ENCODE data around the gene PDCD4.

Gene PDCD4

DNA sequence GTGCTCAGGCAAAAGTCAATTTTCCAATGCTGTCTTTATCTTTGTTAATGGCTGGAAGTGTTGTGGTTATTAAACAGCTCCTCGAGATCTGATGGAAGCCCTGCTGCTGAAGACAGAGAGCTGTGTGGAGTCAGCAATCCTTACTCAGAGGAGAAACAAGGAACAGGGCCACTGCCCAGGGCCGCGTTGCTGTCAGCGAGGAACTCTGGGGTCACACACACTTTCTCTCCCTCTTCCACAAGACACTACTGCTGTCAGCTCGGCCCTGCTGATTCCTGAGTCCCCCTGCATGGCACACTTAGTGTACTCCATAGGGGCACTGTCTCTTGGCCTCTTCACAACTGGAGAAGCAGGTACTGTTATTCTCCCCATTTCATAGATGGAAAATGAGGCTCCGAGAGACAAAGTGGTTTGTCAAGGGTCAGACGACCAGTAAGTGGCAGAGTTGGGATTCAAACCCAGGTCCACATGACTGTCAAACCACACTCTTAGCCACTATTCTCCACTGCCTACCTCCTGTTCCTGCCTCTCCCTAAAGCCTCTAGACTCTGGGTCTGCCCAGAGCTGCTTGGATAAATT is 29.3 kb upstream of the PDCD4 start:
- no peak for DNase-seq (ENCODE audit: low read depth in 2 of 2)

DNA sequence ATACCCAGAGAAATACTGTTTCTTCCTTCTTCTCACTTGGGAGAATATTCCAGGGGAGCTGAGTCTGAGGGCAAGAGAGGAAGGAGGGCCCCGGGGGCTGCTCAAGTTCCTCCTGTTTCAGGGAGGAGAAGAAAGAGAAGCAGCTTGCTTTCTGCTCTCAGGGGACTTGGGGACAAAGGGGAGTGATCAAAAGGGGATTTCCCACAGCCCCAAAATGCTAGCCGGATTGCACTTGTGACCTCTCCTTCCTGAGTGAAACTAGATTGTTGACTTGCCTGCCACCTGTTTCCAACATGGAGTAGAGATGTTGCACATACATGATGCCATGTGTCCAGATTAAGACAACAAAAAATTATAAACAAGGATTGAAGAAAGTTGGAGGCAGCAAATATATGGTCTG is 28.7 kb upstream of the PDCD4 start:
- no peak for DNase-seq (ENCODE audit: low read depth in 2 of 2)

DNA sequence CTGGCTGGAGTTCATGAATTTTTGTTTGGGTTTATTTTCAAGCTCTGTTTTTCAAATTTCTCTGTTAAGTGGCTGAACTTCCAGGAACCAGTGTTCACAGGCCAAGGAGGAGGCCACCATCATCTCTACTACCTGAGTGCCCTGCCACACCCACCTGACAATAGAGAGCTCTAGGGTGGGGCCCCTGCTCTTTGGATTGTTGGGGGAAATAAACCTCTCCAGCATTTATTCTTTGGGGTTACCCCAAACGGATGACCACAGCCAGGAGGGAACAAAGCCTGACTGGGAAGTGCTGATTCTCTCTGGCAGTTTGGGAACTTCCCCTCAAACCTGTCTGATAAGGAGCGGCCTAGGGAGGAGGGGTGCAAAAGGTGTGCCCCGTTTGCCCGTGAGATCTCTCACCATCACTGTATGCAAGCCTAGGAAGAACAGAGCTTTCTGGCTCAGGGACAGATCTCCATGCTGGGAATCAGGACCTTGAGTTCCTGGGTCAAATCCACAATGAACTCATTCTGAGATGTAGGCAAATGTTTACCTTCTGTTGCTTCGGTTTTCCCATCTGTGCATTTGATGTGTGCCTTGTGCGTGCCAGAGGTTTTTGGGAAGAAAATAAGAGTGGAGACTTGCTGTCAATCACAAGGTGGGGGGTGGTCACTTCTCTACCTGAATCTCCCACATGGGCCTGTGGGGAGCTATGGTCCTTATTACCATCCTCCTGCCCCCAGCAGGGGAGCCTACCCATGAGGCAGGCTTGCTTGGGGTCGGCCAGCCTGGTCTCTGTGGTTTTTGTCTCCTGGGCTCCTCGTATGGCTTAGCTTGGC is 27.7 kb upstream of the PDCD4 start:
- DNase-seq (ENCODE audit: low read depth in 2 of 2) = no peak

DNA sequence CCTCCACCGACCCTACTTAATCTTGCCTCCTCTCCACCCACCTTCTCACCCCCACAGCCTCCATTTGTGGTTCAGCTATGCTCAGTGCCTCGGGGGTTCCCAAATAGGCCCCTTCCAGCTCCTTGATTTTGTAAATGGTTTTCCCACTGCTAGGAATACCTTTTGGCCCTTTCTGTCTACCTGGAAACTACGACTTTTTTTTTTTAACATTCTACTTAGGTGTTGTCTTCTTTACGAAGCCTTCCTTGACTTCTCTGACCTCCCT is 27.2 kb upstream of the PDCD4 start:
- DNase-seq (ENCODE audit: low read depth in 2 of 2) = no peak

DNA sequence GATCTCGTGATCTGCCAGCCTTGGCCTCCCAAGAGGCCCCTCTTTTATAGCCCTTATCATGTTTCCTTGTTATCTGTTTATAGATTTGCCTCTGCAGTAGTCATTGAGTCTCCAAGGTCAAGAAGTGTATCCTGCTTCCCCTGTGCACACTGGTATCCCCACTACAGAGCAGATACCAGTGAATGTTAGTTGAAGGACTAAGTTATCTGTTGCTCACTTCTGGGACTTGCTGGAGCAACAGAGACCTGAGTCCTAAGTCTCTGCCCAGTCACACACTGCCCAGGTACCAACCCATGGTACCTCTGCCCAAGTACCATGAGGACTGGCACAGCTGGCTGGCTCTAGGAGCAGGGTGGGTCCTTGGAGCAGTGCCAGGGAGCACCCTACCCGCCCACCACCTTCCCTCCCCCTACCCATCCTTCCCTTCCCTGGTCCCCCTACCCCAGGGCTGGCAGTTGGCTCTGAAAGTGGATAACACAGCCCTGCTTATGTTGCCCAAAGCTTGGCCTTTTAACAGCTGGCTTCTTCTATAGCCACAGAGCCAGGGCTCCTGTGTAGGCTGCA is 26.5 kb upstream of the PDCD4 start:
- DNase-seq (ENCODE audit: low read depth in 2 of 2) = no peak

DNA sequence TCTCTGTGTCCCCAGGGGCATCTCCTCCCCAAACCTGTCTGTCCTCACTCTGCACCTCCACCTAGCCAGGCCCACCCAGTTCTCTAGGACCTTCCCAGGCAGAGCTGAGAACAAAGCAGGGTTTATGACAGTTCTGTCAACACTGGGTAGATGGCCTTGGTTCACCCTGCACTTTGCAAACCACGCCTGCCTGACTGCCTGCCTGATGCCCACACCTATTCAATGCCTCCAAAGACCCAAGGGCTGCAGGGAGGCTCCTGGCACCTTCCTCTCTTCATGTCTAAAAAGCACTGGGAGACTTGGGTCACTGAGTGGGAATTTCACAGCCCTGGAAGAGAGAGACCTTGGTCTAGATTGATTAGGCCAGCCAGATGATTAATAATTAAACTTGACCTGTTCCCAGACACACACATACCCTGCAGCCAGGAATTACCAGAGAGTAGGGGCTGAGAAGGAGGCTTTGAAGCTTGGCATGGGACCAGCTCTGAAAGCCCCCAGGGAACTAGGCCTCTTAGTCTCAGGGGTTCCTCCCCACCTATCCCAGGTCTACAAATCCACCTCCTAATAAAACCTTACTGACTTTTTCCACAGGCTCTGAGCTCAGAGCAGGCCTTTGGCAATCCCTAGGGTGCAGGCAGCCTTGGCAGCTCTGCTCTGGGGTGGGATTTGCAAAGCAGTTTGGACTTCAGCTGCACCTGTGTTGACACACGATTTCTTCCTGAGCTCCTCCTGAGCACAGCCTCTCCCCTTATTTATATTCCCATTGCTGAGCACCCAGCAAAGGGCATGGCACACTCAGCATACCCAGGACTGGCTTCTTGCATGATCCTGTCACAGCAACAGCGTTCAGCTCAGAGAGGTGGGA is 25.7 kb upstream of the PDCD4 start:
- no peak for DNase-seq (ENCODE audit: low read depth in 2 of 2)

DNA sequence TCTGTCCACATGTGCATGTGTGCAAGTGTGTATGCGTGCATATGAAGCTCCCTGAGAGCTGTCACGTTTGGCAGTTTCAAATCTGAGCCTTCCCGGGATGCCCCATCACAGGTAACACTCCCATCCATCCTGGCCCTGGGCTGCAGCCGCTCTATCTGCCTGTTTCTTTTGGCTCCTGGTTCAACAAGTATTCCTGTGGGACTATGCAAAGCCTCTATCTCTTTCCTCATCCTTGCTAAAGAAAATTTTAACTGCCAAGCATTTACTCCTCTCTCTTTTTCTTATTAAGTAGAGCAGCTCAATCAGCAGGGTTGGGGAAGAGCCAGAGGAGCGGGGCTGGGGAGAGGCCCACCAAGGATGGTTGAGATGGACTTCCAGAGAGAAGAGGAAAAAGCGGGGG is 24.4 kb upstream of the PDCD4 start:
- DNase-seq (ENCODE audit: low read depth in 2 of 2) = no peak

DNA sequence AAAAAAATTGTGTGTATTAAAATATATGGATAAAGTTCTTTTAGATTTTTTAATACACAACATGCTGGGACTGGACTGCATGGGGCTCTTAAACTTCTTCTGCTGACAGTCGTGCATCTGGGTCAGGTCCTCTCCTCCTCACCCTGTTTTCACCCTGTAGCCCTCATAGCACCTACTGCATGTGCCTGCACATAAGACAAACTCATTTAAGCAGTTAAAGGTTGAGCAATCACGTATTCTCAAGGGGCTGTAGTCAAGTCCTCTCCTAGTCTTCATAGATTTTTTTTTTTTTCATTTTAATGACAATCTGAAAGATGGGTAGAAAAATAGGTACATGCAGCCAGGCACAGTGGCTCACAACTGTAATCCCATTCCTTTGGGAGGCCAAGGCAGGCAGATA is 23.6 kb upstream of the PDCD4 start:
- no peak for DNase-seq (ENCODE audit: low read depth in 2 of 2)

DNA sequence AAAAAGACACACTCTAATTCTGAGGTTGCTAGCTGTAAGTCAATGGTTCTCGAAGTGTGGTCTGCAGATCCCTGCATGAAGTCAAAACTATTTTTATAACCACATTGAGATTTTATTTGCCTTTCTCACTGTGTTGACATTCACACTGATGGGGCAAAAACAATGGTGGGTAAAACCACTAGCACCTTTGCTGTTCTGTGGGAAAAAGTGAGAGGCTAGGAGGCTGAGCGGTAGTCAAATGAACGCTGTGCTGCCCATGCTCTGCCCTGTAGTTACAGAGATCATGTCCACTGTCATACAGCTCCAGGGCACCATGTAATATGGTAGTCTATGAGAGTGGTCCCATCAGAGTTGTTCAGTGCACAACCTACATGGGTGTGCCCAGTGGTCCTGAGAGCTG is 21.6 kb upstream of the PDCD4 start:
- DNase-seq (ENCODE audit: low read depth in 2 of 2) = no peak

DNA sequence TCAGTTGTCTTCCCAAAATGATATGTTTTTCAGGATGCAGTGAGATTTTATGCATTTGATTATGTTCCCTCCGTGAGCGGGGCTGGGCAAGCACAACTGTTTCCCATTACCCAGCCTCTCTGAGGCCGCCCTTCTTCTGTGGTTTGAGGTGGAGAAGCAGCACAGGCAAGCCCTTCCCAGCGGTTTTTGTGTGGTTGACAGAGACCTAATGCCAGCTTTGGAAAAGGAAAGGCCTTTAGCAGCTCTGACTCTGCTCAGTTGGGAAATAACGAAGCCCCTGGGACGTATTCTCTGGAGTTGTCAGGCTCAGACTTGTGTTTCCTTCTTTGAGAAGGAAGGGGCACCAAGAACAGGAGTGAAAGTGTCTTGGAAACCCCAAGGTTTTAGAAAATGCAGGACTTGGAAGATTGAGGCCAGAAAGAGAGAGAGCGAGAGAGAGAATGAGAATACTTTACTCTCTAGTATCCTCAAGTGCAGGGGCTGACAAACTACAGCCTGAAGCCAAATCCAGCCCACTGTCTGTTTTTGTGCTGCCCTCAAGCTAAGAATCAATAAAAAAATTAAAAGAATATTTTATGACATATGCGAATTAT is 20.6 kb upstream of the PDCD4 start:
- no peak for DNase-seq (ENCODE audit: low read depth in 2 of 2)

DNA sequence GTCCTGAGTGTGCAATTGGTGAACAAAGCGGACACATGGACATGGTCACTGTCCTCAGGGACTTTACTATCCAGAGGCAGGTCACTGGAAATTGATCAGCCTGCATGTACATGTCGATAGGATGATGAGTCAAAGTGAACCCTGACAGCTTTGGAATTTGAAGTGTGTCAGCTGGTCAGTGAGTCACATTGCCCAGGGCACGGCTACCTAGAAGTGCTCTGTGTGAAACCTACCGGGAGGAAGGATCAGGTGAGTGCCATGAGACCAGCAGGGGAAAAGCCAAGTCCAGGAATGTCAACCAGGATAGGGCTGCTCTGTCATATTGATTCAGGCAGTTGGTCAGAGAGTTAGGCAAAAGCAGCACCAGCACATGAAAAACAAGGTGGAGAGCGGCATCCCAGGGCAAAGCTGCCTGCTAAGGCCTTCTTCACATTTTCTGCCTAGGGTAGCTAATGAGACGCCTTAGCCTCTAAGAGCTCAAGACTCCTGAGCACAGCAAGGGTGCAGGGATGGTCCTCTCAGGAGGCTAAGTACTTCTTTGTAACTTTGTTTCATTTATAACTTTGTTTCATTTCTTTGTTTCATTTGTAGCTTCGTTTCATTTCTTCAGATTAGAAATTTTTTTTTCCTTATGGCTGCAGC is 19.4 kb upstream of the PDCD4 start:
- DNase-seq (ENCODE audit: low read depth in 2 of 2) = no peak

DNA sequence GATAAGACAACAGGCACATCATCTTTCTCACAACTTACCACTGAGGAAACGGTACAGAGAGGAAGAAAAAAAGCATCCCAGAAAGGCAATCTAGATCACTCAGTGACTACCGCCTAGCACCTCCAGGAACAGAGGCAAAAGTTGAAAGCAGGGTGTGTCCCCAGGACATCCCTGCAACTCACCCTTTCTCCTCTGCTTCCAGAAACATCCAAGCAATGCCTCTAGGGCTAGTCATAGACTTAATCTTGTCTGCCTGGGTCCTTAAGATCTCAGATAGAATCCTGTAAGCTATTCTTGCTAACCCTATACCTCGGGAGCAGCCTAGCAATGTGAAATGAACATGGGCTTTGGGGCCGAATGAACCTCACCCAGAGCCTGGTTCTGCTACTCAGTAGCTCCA is 18.8 kb upstream of the PDCD4 start:
- no peak for DNase-seq (ENCODE audit: low read depth in 2 of 2)

DNA sequence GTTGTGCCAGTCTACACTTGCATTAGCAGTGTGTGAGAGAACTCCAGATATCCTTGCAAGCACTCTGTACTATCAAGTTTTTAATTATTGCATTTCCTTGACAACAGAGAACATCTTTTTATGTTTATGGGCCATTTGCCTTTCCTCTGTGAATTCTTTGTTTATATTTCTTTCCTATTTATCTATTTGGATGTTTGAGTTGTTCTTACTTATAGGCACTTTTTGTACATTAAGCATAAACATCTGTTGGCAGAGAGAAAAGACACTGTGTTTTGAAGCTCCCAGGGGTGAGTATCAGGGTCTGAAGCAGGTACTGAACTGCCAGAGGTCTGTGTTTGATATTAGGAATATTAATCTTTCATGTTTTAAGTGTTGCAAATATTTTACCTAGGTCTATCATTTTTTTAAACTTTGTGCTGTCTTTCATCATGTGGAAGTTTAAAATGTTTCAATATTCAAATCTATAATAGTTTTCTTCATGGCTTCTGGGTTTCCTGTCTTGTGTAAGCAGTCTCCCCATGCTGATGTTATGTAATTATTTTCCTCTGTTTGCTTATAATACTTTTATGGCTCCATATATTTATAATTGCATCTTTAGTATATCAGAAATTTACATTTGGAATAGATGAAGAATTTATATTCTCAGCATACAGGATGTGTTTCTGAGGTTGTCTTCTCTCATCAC is 17.7 kb upstream of the PDCD4 start:
- DNase-seq (ENCODE audit: low read depth in 2 of 2) = no peak

DNA sequence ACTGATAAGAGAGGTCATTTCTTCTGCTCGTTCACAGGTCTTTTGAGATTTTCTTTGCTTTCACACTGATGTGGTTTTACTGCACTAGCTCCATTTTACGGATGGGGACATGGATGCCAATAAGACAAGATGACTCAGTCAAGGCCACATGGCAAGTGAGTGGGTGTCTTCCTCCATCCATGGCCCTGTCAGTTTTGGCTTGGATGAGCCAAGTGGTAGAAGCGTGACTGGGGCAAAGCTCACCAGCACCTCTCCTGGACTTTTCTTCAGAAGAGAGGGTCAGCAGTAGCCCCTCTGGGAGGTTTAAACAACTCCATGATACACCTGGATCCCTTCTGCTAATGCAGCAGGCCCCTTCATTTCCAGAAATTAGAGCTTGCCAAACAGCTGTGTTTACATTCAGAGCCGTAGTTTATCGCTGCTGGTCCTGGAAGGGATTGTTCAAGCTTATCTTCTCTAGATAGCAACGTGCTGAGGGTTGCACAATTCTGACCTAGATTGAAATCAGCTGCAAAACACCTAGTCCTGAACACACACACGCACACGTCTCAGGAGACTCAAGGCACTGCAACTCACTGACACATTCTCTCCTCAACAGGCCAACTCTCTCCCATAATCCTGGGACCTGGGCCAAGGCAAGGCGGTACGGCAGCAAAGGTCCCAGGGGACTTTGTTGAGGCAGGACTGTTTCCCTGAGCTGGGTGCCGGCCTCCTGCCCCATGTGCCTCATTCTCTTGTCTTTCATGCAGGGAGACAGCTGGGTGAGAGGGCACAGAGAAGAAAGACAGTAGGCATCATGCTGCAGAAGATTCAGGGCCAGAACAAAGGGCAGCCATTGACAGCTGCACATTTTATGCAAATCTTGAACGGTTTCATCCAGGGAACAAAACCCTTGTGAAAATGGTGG is 14.2 kb upstream of the PDCD4 start:
- no peak for DNase-seq (ENCODE audit: low read depth in 2 of 2)

DNA sequence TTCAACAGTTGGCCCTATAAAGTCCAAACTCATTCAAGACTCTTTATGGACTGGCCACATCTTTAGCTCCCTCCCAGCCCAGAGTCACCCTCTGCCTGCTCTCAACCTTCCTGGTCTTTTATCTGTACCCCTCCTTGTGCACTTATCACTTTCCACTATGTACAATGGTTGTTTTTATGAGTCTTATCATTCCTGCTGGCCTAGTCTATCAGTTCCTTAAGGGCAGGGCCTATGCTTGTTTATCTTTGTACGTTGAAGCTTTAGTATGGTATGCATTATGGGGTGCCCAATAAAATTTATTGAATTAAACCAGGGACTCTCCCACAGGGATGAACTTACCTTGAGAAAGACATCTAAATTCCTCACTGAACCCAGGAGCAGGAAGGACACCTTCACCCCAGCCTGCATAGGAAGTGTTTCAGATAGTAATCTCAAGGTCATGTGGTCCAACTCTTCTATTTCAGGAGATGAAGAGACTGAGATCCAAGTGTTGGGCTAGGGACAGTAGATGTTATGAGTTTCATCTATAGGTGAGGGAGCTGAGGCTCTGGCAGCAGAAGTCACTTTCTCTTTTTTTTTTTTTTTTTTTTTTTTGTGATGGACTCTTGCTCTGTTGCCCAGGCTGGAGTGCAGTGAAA is 13.3 kb upstream of the PDCD4 start:
- no peak for DNase-seq (ENCODE audit: low read depth in 2 of 2)

DNA sequence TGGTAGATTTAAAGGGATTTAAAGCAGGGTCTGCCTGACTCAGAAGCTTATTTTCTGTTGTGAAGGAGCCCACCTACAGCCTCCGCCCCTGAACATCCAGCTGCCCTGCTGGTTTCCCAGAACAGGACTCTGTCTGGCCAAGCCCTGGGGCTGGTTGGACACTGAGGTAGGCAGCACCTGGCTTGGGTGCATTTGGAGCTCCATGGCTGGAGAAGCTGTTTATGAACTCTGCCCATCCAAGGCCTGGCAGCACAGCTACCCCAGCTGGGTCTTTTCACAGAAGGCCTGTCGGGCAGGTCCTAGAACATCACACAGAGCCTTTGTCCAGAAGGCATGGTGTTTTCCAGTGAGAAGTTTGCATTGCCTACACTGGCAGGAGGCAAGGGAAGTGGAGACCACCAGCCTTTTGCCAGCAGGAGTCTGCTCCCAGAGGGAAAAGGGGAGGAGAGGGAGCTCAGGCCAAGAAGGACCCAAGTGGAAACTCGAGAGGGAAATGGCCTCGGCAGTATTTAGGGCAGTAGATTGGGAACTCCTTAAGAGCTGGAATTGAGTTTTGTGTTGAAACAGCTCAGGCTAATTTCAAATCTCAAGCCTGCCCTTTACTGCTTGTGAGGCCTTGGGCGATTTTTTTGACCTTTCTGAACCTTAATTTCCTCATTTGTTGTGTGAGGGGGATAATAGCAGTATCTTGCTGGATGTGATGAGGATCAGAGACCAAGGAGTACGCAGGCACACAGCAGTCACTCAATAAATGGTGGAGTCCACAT is 12.3 kb upstream of the PDCD4 start:
- no peak for DNase-seq (ENCODE audit: low read depth in 2 of 2)

DNA sequence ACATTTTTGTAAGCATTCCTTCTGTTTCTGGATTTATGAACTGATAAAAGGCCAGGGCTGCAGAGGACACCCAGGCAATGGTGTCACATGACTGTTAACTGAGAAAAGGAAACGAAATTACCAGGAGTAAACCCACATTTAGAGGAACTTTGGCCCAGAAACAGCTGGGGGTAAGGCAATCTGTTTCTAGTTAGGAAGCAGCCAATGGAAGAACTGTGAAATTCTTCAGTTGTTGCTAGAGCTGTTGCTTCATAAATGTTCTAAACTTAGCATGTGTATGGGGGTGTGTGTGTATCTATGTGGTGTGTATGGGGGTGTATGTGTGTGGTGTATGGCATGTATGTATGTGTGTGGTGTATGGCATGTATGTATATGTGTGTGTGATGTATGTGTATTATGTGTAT is 11.8 kb upstream of the PDCD4 start:
- DNase-seq (ENCODE audit: low read depth in 2 of 2) = no peak

DNA sequence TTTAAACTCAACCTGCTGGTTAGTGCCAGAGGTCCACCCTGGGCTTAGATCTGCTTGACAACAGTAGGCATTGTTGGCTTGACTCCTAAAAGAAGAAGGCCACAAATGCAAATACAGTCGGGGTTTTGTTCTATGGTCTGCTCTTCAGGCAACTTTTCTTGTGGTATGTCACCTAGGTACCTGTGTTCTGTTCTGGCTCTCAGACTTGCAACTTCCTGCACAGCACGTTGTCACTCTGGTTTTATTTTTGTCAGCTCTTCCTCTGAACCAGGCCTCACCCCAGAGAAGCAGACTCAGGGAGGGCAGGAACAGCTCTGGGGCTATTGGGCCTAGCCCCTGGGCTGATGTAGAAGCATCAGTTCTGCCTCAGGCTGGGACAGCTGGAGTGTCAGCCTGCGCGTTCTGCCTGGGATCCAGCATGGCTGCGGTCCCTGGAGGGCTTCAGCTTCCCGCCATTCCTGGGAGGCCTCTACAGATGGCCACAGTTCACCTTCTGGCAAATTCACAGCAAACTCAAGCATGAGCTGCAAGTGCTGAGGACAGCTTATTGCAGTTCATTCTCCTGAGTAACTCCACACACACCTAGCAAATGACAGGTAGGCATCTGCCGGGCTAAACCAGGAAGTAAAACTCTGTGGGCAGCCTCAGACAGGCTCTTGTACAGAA is 11.0 kb upstream of the PDCD4 start:
- DNase-seq (ENCODE audit: low read depth in 2 of 2) = no peak
